GM19238 (cell line): Measurements from ENCODE around the gene IL1RAPL2.
"Not testable (repeated sequence)": the region's sequence is repeated elsewhere in the genome, so short reads cannot be mapped to it uniquely, and the experiment has no call there.

Experiments used
- DNase-seq: peaks from one replicate; pipeline ENCODE4 v3.0.0; 2011; ENCODE audit warnings: low spot score; ENCODE audit not compliant: insufficient read length

IL1RAPL2 gene

GRCh38 chrX:104854188-104854587, 288.2 kb downstream of the IL1RAPL2 start:
- DNase-seq, result no peak

GRCh38 chrX:104854790-104855340, 288.9 kb downstream of the IL1RAPL2 start:
- DNase-seq, result no peak

- DNase-seq, result no peak
Observed at GRCh38 chrX:104863466-104863865, 297.5 kb downstream of the IL1RAPL2 start.

GRCh38 chrX:104864296-104864695, 298.3 kb downstream of the IL1RAPL2 start:
- no peak for DNase-seq

GRCh38 chrX:104877504-104877903, 311.5 kb downstream of the IL1RAPL2 start:
- DNase-seq, result no peak

- DNase-seq, result no peak
Observed at GRCh38 chrX:104902070-104902469, 336.1 kb downstream of the IL1RAPL2 start.

GRCh38 chrX:104909694-104910093, 343.7 kb downstream of the IL1RAPL2 start:
- DNase-seq, result not testable (repeated sequence)

GRCh38 chrX:104913348-104913747, 347.3 kb downstream of the IL1RAPL2 start:
- DNase-seq, result no peak

- not testable (repeated sequence) for DNase-seq
Observed at GRCh38 chrX:104914686-104915085, 348.7 kb downstream of the IL1RAPL2 start.

GRCh38 chrX:104918122-104918521, 352.1 kb downstream of the IL1RAPL2 start:
- DNase-seq, result no peak

- DNase-seq, result no peak
Observed at GRCh38 chrX:104921584-104922205, 355.7 kb downstream of the IL1RAPL2 start.

- DNase-seq, result peak; percentile 26
Observed at GRCh38 chrX:104922206-104922621, 356.2 kb downstream of the IL1RAPL2 start.

- no peak for DNase-seq
Observed at GRCh38 chrX:104929324-104929723, 363.3 kb downstream of the IL1RAPL2 start.

GRCh38 chrX:104935581-104935980, 369.6 kb downstream of the IL1RAPL2 start:
- no peak for DNase-seq

- no peak for DNase-seq
Observed at GRCh38 chrX:104953251-104953650, 387.3 kb downstream of the IL1RAPL2 start.

GRCh38 chrX:104961926-104962325, 395.9 kb downstream of the IL1RAPL2 start:
- DNase-seq, result no peak

GRCh38 chrX:104968241-104968640, 402.2 kb downstream of the IL1RAPL2 start:
- no peak for DNase-seq

- DNase-seq, result no peak
Observed at GRCh38 chrX:104972737-104973136, 406.7 kb downstream of the IL1RAPL2 start.

- no peak for DNase-seq
Observed at GRCh38 chrX:104987063-104987462, 421.1 kb downstream of the IL1RAPL2 start.

GRCh38 chrX:104988038-104988437, 422.0 kb downstream of the IL1RAPL2 start:
- no peak for DNase-seq

GRCh38 chrX:104995546-104995945, 429.5 kb downstream of the IL1RAPL2 start:
- DNase-seq, result no peak

- no peak for DNase-seq
Observed at GRCh38 chrX:105006103-105006502, 440.1 kb downstream of the IL1RAPL2 start.

GRCh38 chrX:105006996-105007395, 441.0 kb downstream of the IL1RAPL2 start:
- no peak for DNase-seq
